DND-41 (cell line): ENCODE results near the gene SPOCK2.

Source experiments
- ATAC-seq: fragments of 200-7000 bp; cut with Tn5 transposase; 3 replicates; pipeline ENCODE4 v1.9.1; 2021; ENCODE audit warnings: low read depth; ENCODE audit not compliant: insufficient read depth
- DNase-seq: peaks from one replicate; pipeline ENCODE4 v3.0.0-alpha.2; 2020
- H2AFZ ChIP-seq: 2 replicates; pipeline ENCODE4 v1.6.0; 2012; ENCODE audit warnings: low read depth, low read length
- H3K27ac ChIP-seq: 2 replicates; pipeline ENCODE4 v1.5.1; 2012; ENCODE audit warnings: low read length, inconsistent platforms
- H3K27me3 ChIP-seq: fragments of 200-600 bp; sonication (generic); 2 replicates; pipeline ENCODE4 v1.6.0; 2012; ENCODE audit warnings: low read length, mild to moderate bottlenecking, inconsistent platforms; ENCODE audit not compliant: insufficient read depth, poor library complexity
- H3K36me3 ChIP-seq: 2 replicates; pipeline ENCODE4 v1.5.1; 2012; ENCODE audit warnings: low read length, inconsistent platforms; ENCODE audit not compliant: insufficient read depth
- H3K4me1 ChIP-seq: 2 replicates; pipeline ENCODE4 v1.5.1; 2012; ENCODE audit warnings: mild to moderate bottlenecking, low read length; ENCODE audit not compliant: insufficient read depth
- H3K4me2 ChIP-seq: 2 replicates; pipeline ENCODE4 v1.6.0; 2012; ENCODE audit warnings: mild to moderate bottlenecking, moderate library complexity, low read length, inconsistent platforms; ENCODE audit not compliant: insufficient read depth
- H3K4me3 ChIP-seq, 2 experiments: fragments of 200-600 bp in 1 of 2; shearing (Covaris generic) in 1 of 2; 2 replicates each; pipeline ENCODE4 v1.5.1; 2012 to 2016; ENCODE audit warnings: inconsistent platforms in 2 of 2, low read length in 2 of 2, mild to moderate bottlenecking in 2 of 2, low read depth in 1 of 2, moderate library complexity in 1 of 2
- H3K79me2 ChIP-seq: 2 replicates; pipeline ENCODE4 v1.6.0; 2012; ENCODE audit warnings: low read length, inconsistent platforms; ENCODE audit not compliant: insufficient read depth
- H3K9ac ChIP-seq: 2 replicates; pipeline ENCODE4 v1.6.0; 2012; ENCODE audit warnings: low read depth, mild to moderate bottlenecking, inconsistent platforms, low read length, moderate library complexity
- H3K9me3 ChIP-seq: 2 replicates; pipeline ENCODE4 v1.5.1; 2012; ENCODE audit warnings: low read length, moderate library complexity, mild to moderate bottlenecking, inconsistent platforms; ENCODE audit not compliant: insufficient read depth, severe bottlenecking
- H4K20me1 ChIP-seq: 2 replicates; pipeline ENCODE4 v1.6.0; 2012; ENCODE audit warnings: low read length; ENCODE audit not compliant: insufficient read depth
- CTCF ChIP-seq: IDR thresholded peaks from 2 replicates; pipeline ENCODE4 v1.5.1; 2012; ENCODE audit warnings: borderline replicate concordance, low read length, moderate library complexity, mild to moderate bottlenecking; ENCODE audit not compliant: poor library complexity, severe bottlenecking; ENCODE audit errors: extremely low read depth
- EZH2 ChIP-seq: IDR thresholded peaks from 3 replicates; pipeline ENCODE4 v1.6.1; 2012; ENCODE audit warnings: borderline replicate concordance, low read depth, mild to moderate bottlenecking, moderate library complexity, low read length, inconsistent platforms; ENCODE audit not compliant: severe bottlenecking

Gene SPOCK2

GRCh38 chr10:72083790-72084459, 4.4 kb downstream of the SPOCK2 start:
- Histone ChIP-seq H3K27ac (no peak overlapping the region), H3K9ac (no peak overlapping the region), H4K20me1 (no peaks in the 10 kb centered on the region; the same call in 1 of the 2 replicates), H3K79me2 (no peaks in the 10 kb centered on the region), H3K36me3 (no peaks in the 10 kb centered on the region), H3K27me3 (peaks cover 27% of the 10 kb centered on the region), H3K4me1 (peaks cover 49% of the 10 kb centered on the region), H3K4me2 (no peak overlapping the region), H3K9me3 (no peaks in the 10 kb centered on the region), H3K4me3 (no peak overlapping the region), H2AFZ (no peak overlapping the region)
- ATAC-seq (no peak), DNase-seq (no peak)
- TF ChIP-seq EZH2 = no peak
- TF ChIP-seq CTCF = no peak

GRCh38 chr10:72082856-72083789, 5.2 kb downstream of the SPOCK2 start:
- Histone ChIP-seq H3K9me3 (no peaks in the 10 kb centered on the region), H2AFZ (no peak overlapping the region), H3K79me2 (no peaks in the 10 kb centered on the region), H3K4me1 (peaks cover 46% of the 10 kb centered on the region), H3K9ac (no peak overlapping the region), H3K4me2 (no peak overlapping the region), H3K27ac (no peak overlapping the region), H3K4me3 (no peak overlapping the region), H3K27me3 (peaks cover 19% of the 10 kb centered on the region), H3K36me3 (no peaks in the 10 kb centered on the region), H4K20me1 (no peaks in the 10 kb centered on the region)
- TF ChIP-seq EZH2 (no peak), CTCF (no peak)
- DNase-seq (no peak), ATAC-seq (no peak)

- Histone ChIP-seq H3K4me2 (no peak overlapping the region), H3K27me3 (peaks cover 8% of the 10 kb centered on the region), H3K9me3 (no peaks in the 10 kb centered on the region), H3K9ac (no peak overlapping the region), H3K79me2 (no peaks in the 10 kb centered on the region), H2AFZ (no peak overlapping the region), H3K4me1 (peaks cover 37% of the 10 kb centered on the region), H3K36me3 (no peaks in the 10 kb centered on the region), H3K4me3 (no peak overlapping the region), H4K20me1 (no peaks in the 10 kb centered on the region), H3K27ac (no peak overlapping the region; the same call in 1 of the 2 replicates)
- DNase-seq (no peak), ATAC-seq (no peak)
- TF ChIP-seq EZH2 (no peak), CTCF (no peak)
Observed at GRCh38 chr10:72081772-72082590, 6.4 kb downstream of the SPOCK2 start.
